ENCODE data around the gene CDPF1. TPM values are rescaled to one million over a fixed set of nuclear protein-coding genes. Genes with fewer than 3 reads are reported as not detected.
"Not testable (repeated sequence)": the region's sequence is repeated elsewhere in the genome, so short reads cannot be mapped to it uniquely, and the experiment has no call there.

The CDPF1 gene
- total RNA-seq, 1 donor from 2014 or later, result 5.7 TPM

DNA sequence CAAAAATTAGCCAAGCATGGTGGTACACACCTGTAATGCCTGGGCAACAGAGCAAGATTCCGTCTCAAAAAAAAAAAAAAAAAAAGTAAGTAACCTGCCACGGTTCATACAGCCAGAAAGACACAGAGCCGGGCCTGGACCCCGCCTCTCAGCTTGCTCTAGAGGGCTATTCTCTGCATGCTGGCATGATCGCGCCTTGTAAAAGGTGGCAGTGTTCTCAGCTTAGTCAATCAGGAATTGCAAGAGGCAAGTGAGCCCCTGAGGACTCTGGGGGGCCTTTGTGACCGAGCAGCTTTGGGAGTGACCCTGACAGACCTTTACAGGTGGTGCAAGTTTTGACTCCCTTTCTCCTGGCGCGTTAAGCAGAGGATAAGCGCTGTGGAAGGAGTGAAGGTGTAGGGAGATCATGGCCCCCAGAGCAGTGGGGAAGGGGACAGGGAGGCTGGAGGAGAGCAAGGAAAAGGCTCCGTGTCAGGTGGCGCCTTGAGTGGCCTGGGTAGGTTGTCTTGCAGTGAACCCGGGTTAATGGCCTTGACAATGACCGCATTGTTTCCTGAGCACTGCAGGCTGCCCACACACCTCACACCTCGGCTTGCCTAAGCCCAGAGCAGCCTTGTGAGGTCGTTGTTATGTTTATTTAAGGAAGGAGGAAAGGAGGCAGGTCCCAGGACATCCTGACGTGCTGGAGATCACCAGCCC is 48.9 kb downstream of the CDPF1 start:
- no peak for FAIRE-seq
- H3K36me3 Mint-ChIP-seq (ENCODE audit: low read depth, unreplicated experiment), result peaks cover 9% of the 10 kb centered on the region
- H3K4me1 ChIP-seq (ENCODE audit: insufficient read depth, low read length), result no peaks in the 10 kb centered on the region
- H4K20me1 ChIP-seq (ENCODE audit: insufficient read depth, low read length), result no peaks in the 10 kb centered on the region
- peaks cover 3% of the 10 kb centered on the region for H3K9me3 Mint-ChIP-seq (ENCODE audit: unreplicated experiment)
- no peak overlapping the region for H3K9ac ChIP-seq (ENCODE audit: low read length)
- no peak overlapping the region for H3K4me3 ChIP-seq (ENCODE audit: insufficient read depth, low read depth, low read length)
- peaks cover 8% of the 10 kb centered on the region for H3K4me1 Mint-ChIP-seq (ENCODE audit: low read depth, unreplicated experiment)
- no peak for DNase-seq (ENCODE audit: low read depth)
- no peaks in the 10 kb centered on the region for H3K36me3 ChIP-seq (ENCODE audit: insufficient read depth, low read length)
- no peak overlapping the region for H3K4me2 ChIP-seq (ENCODE audit: low read length)
- no peak overlapping the region for H2AFZ ChIP-seq (ENCODE audit: low read depth, low read length)
- H3K27me3 ChIP-seq (ENCODE audit: insufficient read depth, low read length), result no peaks in the 10 kb centered on the region
- no peaks in the 10 kb centered on the region for H3K27me3 Mint-ChIP-seq (ENCODE audit: low read depth, unreplicated experiment)
- H3K4me3 Mint-ChIP-seq (ENCODE audit: unreplicated experiment), result no peak overlapping the region
- no peak for TF ChIP-seq EZH2 (IDR thresholded peaks at IDR 0.05; ENCODE audit: insufficient read depth, low read length)
- TF ChIP-seq, protein P1, sequence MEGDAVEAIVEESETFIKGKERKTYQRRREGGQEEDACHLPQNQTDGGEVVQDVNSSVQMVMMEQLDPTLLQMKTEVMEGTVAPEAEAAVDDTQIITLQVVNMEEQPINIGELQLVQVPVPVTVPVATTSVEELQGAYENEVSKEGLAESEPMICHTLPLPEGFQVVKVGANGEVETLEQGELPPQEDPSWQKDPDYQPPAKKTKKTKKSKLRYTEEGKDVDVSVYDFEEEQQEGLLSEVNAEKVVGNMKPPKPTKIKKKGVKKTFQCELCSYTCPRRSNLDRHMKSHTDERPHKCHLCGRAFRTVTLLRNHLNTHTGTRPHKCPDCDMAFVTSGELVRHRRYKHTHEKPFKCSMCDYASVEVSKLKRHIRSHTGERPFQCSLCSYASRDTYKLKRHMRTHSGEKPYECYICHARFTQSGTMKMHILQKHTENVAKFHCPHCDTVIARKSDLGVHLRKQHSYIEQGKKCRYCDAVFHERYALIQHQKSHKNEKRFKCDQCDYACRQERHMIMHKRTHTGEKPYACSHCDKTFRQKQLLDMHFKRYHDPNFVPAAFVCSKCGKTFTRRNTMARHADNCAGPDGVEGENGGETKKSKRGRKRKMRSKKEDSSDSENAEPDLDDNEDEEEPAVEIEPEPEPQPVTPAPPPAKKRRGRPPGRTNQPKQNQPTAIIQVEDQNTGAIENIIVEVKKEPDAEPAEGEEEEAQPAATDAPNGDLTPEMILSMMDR (IDR thresholded peaks at IDR 0.05; ENCODE audit: insufficient read depth, low read depth, low read length), result no peak
- H3K9me3 ChIP-seq (ENCODE audit: insufficient read depth, low read depth, low read length), result no peaks in the 10 kb centered on the region
- no peak overlapping the region for H3K27ac ChIP-seq (ENCODE audit: low read depth, low read length)
- no peaks in the 10 kb centered on the region for H3K79me2 ChIP-seq (ENCODE audit: insufficient read depth, low read length)
- H3K27ac Mint-ChIP-seq (ENCODE audit: unreplicated experiment), result no peak overlapping the region

DNA sequence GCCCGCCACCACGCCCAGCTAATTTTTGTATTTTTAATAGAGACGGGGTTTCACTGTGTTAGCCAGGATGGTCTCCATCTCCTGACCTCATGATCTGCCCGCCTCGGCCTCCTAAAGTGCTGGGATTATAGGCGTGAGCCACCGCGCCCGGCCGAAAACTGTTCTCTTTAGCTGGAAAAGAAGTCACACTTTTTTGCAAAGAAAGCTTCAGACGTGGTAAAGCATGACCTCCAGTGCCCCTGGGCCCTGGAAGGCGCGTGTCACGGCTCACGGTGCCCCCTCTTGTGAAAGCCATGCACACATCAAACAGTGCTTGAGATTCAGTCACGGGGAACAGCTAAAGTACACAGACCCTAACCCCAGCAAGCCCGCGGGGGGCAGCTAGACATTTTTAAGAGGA is 51.3 kb downstream of the CDPF1 start:
- H4K20me1 ChIP-seq (ENCODE audit: insufficient read depth, low read length); H3K36me3 ChIP-seq (ENCODE audit: insufficient read depth, low read length); H3K27me3 Mint-ChIP-seq (ENCODE audit: low read depth, unreplicated experiment); H3K9ac ChIP-seq (ENCODE audit: low read length); H3K79me2 ChIP-seq (ENCODE audit: insufficient read depth, low read length); H3K27ac ChIP-seq (ENCODE audit: low read depth, low read length); H3K9me3 Mint-ChIP-seq (ENCODE audit: unreplicated experiment); H3K4me1 ChIP-seq (ENCODE audit: insufficient read depth, low read length); H3K36me3 Mint-ChIP-seq (ENCODE audit: low read depth, unreplicated experiment); H3K27me3 ChIP-seq (ENCODE audit: insufficient read depth, low read length); H3K4me3 ChIP-seq (ENCODE audit: insufficient read depth, low read depth, low read length); H2AFZ ChIP-seq (ENCODE audit: low read depth, low read length); H3K9me3 ChIP-seq (ENCODE audit: insufficient read depth, low read depth, low read length); DNase-seq (ENCODE audit: low read depth); H3K4me3 Mint-ChIP-seq (ENCODE audit: unreplicated experiment); H3K27ac Mint-ChIP-seq (ENCODE audit: unreplicated experiment); FAIRE-seq; H3K4me2 ChIP-seq (ENCODE audit: low read length): not testable (repeated sequence)
- H3K4me1 Mint-ChIP-seq (ENCODE audit: low read depth, unreplicated experiment), result peaks cover 13% of the 10 kb centered on the region

DNA sequence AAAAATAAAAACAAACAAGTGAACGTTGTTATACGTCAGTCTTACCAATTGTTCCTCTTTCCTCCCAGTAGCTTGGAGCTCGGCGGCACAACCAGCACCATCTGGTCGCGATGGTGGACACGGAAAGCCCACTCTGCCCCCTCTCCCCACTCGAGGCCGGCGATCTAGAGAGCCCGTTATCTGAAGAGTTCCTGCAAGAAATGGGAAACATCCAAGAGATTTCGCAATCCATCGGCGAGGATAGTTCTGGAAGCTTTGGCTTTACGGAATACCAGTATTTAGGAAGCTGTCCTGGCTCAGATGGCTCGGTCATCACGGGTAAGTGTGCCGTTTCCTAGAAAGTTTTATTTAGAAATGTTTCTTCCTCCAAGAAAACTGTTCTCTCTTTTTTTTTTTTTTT is 51.8 kb downstream of the CDPF1 start:
- H3K36me3 Mint-ChIP-seq (ENCODE audit: low read depth, unreplicated experiment), result peaks cover 2% of the 10 kb centered on the region

More for the DNA sequence above, 51.8 kb downstream of the CDPF1 start:
- Histone ChIP-seq H3K9ac (ENCODE audit: low read length) (no peak overlapping the region), H3K4me3 (ENCODE audit: insufficient read depth, low read depth, low read length) (no peak overlapping the region), H3K79me2 (ENCODE audit: insufficient read depth, low read length) (no peaks in the 10 kb centered on the region), H3K36me3 (ENCODE audit: insufficient read depth, low read length) (no peaks in the 10 kb centered on the region), H3K4me1 (ENCODE audit: insufficient read depth, low read length) (no peaks in the 10 kb centered on the region), H4K20me1 (ENCODE audit: insufficient read depth, low read length) (no peaks in the 10 kb centered on the region), H2AFZ (ENCODE audit: low read depth, low read length) (no peak overlapping the region), H3K27me3 (ENCODE audit: insufficient read depth, low read length) (no peaks in the 10 kb centered on the region), H3K27ac (ENCODE audit: low read depth, low read length) (no peak overlapping the region), H3K4me2 (ENCODE audit: low read length) (no peak overlapping the region), H3K9me3 (ENCODE audit: insufficient read depth, low read depth, low read length) (no peaks in the 10 kb centered on the region)
- Mint-ChIP-seq H3K27me3 (ENCODE audit: low read depth, unreplicated experiment) (no peaks in the 10 kb centered on the region), H3K4me3 (ENCODE audit: unreplicated experiment) (no peak overlapping the region), H3K4me1 (ENCODE audit: low read depth, unreplicated experiment) (peaks cover 13% of the 10 kb centered on the region), H3K27ac (ENCODE audit: unreplicated experiment) (no peak overlapping the region), H3K9me3 (ENCODE audit: unreplicated experiment) (peaks cover 3% of the 10 kb centered on the region)
- FAIRE-seq, result no peak
- no peak for DNase-seq (ENCODE audit: low read depth)
- no peak for TF ChIP-seq EZH2 (IDR thresholded peaks at IDR 0.05; ENCODE audit: insufficient read depth, low read length)
- TF ChIP-seq, protein P1 (IDR thresholded peaks at IDR 0.05; ENCODE audit: insufficient read depth, low read depth, low read length), result no peak
